ENCODE data around the gene TMPRSS4. TPM values are rescaled to one million over a fixed set of nuclear protein-coding genes. Genes with fewer than 3 reads are reported as not detected.
A peak's percentile ranks its signal among the peaks of the same experiment; 100 is the strongest.

The TMPRSS4 gene
- total RNA-seq, 1 experiment from 2014 or later = not detected

- no peak for DNase-seq (ENCODE audit: low read depth)
Measured at GRCh38 chr11:118135051-118135795, 58.3 kb downstream of the TMPRSS4 start.

- DNase-seq (ENCODE audit: low read depth) = no peak
Measured at GRCh38 chr11:118135796-118136165, 58.9 kb downstream of the TMPRSS4 start.

GRCh38 chr11:118136341-118136740 is 59.5 kb downstream of the TMPRSS4 start:
- no peak for DNase-seq (ENCODE audit: low read depth)

- no peak for DNase-seq (ENCODE audit: low read depth)
Measured at GRCh38 chr11:118136801-118137200, 59.9 kb downstream of the TMPRSS4 start.

- no peak for DNase-seq (ENCODE audit: low read depth)
Measured at GRCh38 chr11:118138839-118139420, 62.1 kb downstream of the TMPRSS4 start.

GRCh38 chr11:118139578-118139977 is 62.7 kb downstream of the TMPRSS4 start:
- DNase-seq (ENCODE audit: low read depth) = no peak

GRCh38 chr11:118142081-118142480 is 65.2 kb downstream of the TMPRSS4 start:
- no peak for DNase-seq (ENCODE audit: low read depth)

- no peak for DNase-seq (ENCODE audit: low read depth)
Measured at GRCh38 chr11:118142809-118143208, 65.9 kb downstream of the TMPRSS4 start.

GRCh38 chr11:118143661-118144185 is 66.8 kb downstream of the TMPRSS4 start:
- no peak for DNase-seq (ENCODE audit: low read depth)

- DNase-seq (ENCODE audit: low read depth) = no peak
Measured at GRCh38 chr11:118144301-118145268, 67.7 kb downstream of the TMPRSS4 start.

GRCh38 chr11:118145285-118146227 is 68.7 kb downstream of the TMPRSS4 start:
- DNase-seq (ENCODE audit: low read depth) = peak; percentile 35

GRCh38 chr11:118146554-118146953 is 69.7 kb downstream of the TMPRSS4 start:
- no peak for DNase-seq (ENCODE audit: low read depth)

- DNase-seq (ENCODE audit: low read depth) = no peak
Measured at GRCh38 chr11:118147502-118147901, 70.6 kb downstream of the TMPRSS4 start.

- no peak for DNase-seq (ENCODE audit: low read depth)
Measured at GRCh38 chr11:118148240-118148639, 71.4 kb downstream of the TMPRSS4 start.

- DNase-seq (ENCODE audit: low read depth) = no peak
Measured at GRCh38 chr11:118148856-118149255, 72.0 kb downstream of the TMPRSS4 start.

- no peak for DNase-seq (ENCODE audit: low read depth)
Measured at GRCh38 chr11:118149493-118149892, 72.6 kb downstream of the TMPRSS4 start.

- DNase-seq (ENCODE audit: low read depth) = no peak
Measured at GRCh38 chr11:118151431-118151830, 74.6 kb downstream of the TMPRSS4 start.

- no peak for DNase-seq (ENCODE audit: low read depth)
Measured at GRCh38 chr11:118152020-118152551, 75.2 kb downstream of the TMPRSS4 start.

GRCh38 chr11:118152552-118153471 is 75.9 kb downstream of the TMPRSS4 start, which contains the start of gene SCN4B:
SCN4B (minus strand) TSS chr11:118152823; CDS start chr11:118152673, 150 bp downstream.
- DNase-seq (ENCODE audit: low read depth) = peak; percentile 9
